Skeletal muscle tissue (tissue), 4 donors: ENCODE data around the gene OR51E2. TPM values are rescaled to one million over a fixed set of nuclear protein-coding genes. Genes with fewer than 3 reads are reported as not detected.
"Not testable (repeated sequence)": the region's sequence is repeated elsewhere in the genome, so short reads cannot be mapped to it uniquely, and the experiment has no call there.

Source experiments
- H3K27ac ChIP-seq: one replicate; pipeline ENCODE4 v1.7.0; 2013; ENCODE audit warnings: mild to moderate bottlenecking, low read depth, low read length, inconsistent platforms
- H3K27me3 ChIP-seq, 3 donors: one replicate each; pipeline ENCODE4 v1.7.0; 2013; ENCODE audit warnings: low read length in 3 of 3; ENCODE audit not compliant: control insufficient read depth in 3 of 3, insufficient read depth in 3 of 3
- H3K36me3 ChIP-seq, 3 donors: one replicate each; pipeline ENCODE4 v1.7.0; 2013; ENCODE audit warnings: low read length in 3 of 3; ENCODE audit not compliant: control insufficient read depth in 3 of 3, insufficient read depth in 3 of 3
- H3K4me1 ChIP-seq, 3 donors: one replicate each; pipeline ENCODE4 v1.7.0; 2013; ENCODE audit warnings: low read length in 3 of 3, mild to moderate bottlenecking in 3 of 3; ENCODE audit not compliant: control insufficient read depth in 3 of 3, insufficient read depth in 3 of 3
- H3K4me3 ChIP-seq, 3 donors: one replicate each; pipeline ENCODE4 v1.7.0; 2013; ENCODE audit warnings: low read length in 3 of 3
- H3K9ac ChIP-seq, 3 donors: one replicate each; pipeline ENCODE4 v1.7.0; 2013; ENCODE audit warnings: low read length in 3 of 3, mild to moderate bottlenecking in 3 of 3, moderate library complexity in 2 of 3, low read depth in 1 of 3
- H3K9me3 ChIP-seq, 3 donors: one replicate each; pipeline ENCODE4 v1.7.0; 2013; ENCODE audit warnings: low read length in 3 of 3; ENCODE audit not compliant: control insufficient read depth in 3 of 3
- total RNA-seq: library from RNA; depleted of rRNA; stranded (reverse); fragments of >200 nt; gene quantifications from one replicate; pipeline ENCODE4 v1.2.3, GENCODE V29; 2014
- donor health status: Osteomylitis.

The OR51E2 gene
- total RNA-seq: 0.52 TPM

DNA sequence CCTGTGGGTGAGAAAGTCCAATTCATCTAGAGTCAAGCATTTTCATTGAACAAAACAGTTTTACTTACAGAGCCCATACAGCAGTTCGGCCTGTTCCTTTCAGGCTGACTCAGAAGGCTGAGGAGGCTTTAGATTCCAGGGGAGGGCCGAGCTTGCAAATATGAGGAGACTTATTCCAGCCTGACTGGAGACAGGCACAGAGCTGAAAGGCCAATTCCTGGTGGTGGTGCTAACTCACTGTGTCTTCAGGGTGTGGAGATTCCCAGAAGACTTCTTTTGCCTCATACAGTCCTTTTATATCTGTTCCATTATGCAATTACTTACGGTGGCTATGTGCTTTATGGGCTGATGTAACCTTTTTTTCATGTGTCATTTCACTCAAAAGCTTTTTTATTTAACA, at the start of gene OR51E2:
OR51E2 (minus strand) TSS at position 269 of the 400 bp plus-strand sequence. CDS start 15,142 bp downstream, outside the sequence.
- Histone ChIP-seq H3K36me3 (no peaks in the 10 kb centered on the region), H3K27ac (no peak within 1 kb of the TSS), H3K27me3 (no peaks in the 10 kb centered on the region), H3K4me3 (no peak within 1 kb of the TSS), H3K4me1 (no peaks in the 10 kb centered on the region), H3K9ac (no peak within 1 kb of the TSS), H3K9me3 (no peaks in the 10 kb centered on the region)

DNA sequence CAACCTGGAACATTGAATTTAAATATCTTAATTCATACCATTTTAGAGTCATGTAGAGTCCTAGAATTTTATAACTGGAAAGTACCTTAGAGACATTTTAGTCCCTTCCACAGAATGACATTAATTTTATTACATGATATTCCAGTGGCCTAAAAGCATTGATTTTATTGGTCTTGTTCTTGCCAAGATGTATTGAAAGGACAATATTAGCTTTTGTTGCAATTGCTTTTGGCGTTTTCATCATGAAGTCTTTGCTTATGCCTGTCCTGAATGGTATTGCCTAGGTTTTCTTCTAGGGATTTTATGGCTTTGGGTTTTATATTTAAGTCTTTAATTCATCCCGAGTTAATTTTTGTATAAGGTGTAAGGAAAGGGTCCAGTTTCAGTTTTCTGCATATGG, 43.1 kb upstream of the OR51E2 start:
- no peaks in the 10 kb centered on the region for H3K9me3 ChIP-seq
- no peak overlapping the region for H3K27ac ChIP-seq
- no peak overlapping the region for H3K4me3 ChIP-seq
- H3K4me1 ChIP-seq: no peaks in the 10 kb centered on the region
- H3K36me3 ChIP-seq: no peaks in the 10 kb centered on the region
- no peaks in the 10 kb centered on the region for H3K27me3 ChIP-seq
- H3K9ac ChIP-seq: no peak overlapping the region

GRCh38 chr11:4727171-4727570, 29.5 kb upstream of the OR51E2 start:
- H3K36me3 ChIP-seq: no peaks in the 10 kb centered on the region
- H3K4me3 ChIP-seq: no peak overlapping the region
- no peak overlapping the region for H3K27ac ChIP-seq
- no peaks in the 10 kb centered on the region for H3K4me1 ChIP-seq
- no peaks in the 10 kb centered on the region for H3K27me3 ChIP-seq
- H3K9ac ChIP-seq: no peak overlapping the region
- no peaks in the 10 kb centered on the region for H3K9me3 ChIP-seq

DNA sequence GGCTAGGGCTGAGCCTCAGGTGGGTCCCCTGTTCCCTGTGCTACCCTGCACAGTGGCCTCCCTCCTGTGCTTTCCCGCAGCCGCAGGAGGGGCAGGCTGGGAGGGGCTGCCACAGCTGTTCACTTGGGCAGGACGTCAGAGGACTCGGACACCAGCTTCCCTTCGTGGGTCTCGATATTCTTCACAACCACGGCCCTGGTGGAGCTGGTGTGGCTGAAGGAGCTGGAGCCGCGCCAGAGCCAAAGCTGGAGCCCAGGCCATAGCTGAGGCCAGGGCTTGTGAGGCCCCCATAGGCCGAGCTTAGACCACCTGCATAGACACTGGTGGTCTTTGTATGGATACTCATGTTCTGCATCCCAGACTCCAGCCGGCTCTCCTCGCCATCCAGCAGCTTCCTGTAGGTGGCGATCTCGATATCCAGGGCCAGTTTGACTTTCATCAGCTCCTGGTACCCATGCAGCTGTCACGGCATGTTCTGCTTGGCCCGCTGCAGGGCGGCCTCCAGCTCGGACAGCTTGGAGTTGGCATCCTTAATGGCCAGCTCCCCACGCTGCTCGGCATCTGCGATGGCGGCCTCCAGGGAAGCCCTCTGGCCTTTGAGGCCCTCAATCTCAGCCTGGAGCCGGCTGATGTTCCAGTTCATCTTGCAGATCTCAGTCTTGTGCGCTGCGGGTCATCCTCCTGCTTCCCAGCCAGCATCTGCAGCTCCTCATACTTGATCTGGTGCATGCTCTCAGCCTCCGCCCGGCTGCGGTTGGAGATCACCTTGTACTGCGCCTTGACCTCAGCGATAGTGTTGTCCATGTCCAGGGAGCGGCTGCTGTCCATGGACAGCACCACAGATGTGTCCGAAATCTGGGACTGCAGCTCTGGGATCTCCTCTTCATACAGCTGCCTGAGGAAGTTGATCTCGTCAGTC, 25.2 kb upstream of the OR51E2 start:
- not testable (repeated sequence) for H3K36me3 ChIP-seq, H3K4me3 ChIP-seq, H3K27ac ChIP-seq

GRCh38 chr11:4714300-4714699, 16.6 kb upstream of the OR51E2 start:
- no peaks in the 10 kb centered on the region for H3K9me3 ChIP-seq
- H3K4me1 ChIP-seq: no peaks in the 10 kb centered on the region
- H3K4me3 ChIP-seq: no peak overlapping the region
- no peaks in the 10 kb centered on the region for H3K36me3 ChIP-seq
- no peak overlapping the region for H3K9ac ChIP-seq
- H3K27me3 ChIP-seq: no peaks in the 10 kb centered on the region
- H3K27ac ChIP-seq: no peak overlapping the region

More for the DNA sequence above, 25.2 kb upstream of the OR51E2 start:
- not testable (repeated sequence) for H3K4me1 ChIP-seq, H3K27me3 ChIP-seq, H3K9me3 ChIP-seq, H3K9ac ChIP-seq

GRCh38 chr11:4713241-4713640, 15.6 kb upstream of the OR51E2 start:
- H3K9ac ChIP-seq: no peak overlapping the region
- no peaks in the 10 kb centered on the region for H3K27me3 ChIP-seq
- H3K9me3 ChIP-seq: no peaks in the 10 kb centered on the region
- no peaks in the 10 kb centered on the region for H3K4me1 ChIP-seq
- H3K36me3 ChIP-seq: no peaks in the 10 kb centered on the region
- no peak overlapping the region for H3K27ac ChIP-seq
- H3K4me3 ChIP-seq: no peak overlapping the region

GRCh38 chr11:4704790-4705334, 7.2 kb upstream of the OR51E2 start:
- Histone ChIP-seq H3K4me3 (no peak overlapping the region), H3K9me3 (no peaks in the 10 kb centered on the region), H3K27me3 (no peaks in the 10 kb centered on the region), H3K9ac (peak overlapping the region in 1 of 3 donors; percentile 23), H3K4me1 (peaks cover 0 to 9% (median 8%) of the 10 kb centered on the region in 3 donors), H3K36me3 (no peaks in the 10 kb centered on the region), H3K27ac (peak overlapping the region; percentile 54)

GRCh38 chr11:4704054-4704789, 6.6 kb upstream of the OR51E2 start, which contains the start of gene MMP26:
Gene MMP26, plus strand, starts transcription at chr11:4704784.
- Histone ChIP-seq H3K9ac (peak within 1 kb of the TSS in 1 of 3 donors; percentile 23), H3K9me3 (no peaks in the 10 kb centered on the region), H3K4me1 (peaks cover 0 to 9% (median 8%) of the 10 kb centered on the region in 3 donors), H3K27me3 (no peaks in the 10 kb centered on the region), H3K4me3 (no peak within 1 kb of the TSS), H3K36me3 (no peaks in the 10 kb centered on the region), H3K27ac (peak within 1 kb of the TSS; percentile 54)

- H3K9ac ChIP-seq: no peak overlapping the region
Observed at GRCh38 chr11:4700436-4700820, 2.8 kb upstream of the OR51E2 start.

More at GRCh38 chr11:4700436-4700820, 2.8 kb upstream of the OR51E2 start:
- Histone ChIP-seq H3K4me3 (no peak overlapping the region), H3K27ac (no peak overlapping the region), H3K4me1 (peaks cover 0 to 9% (median 8%) of the 10 kb centered on the region in 3 donors), H3K36me3 (no peaks in the 10 kb centered on the region), H3K27me3 (no peaks in the 10 kb centered on the region), H3K9me3 (no peaks in the 10 kb centered on the region)
